ENCODE results near the gene ITM2C. TPM values are rescaled to one million over a fixed set of nuclear protein-coding genes. Genes with fewer than 3 reads are reported as not detected.

Gene ITM2C
- total and polyA plus RNA-seq, 2 of the 13 experiments (the other 11 are each of a cell fraction or from before 2014, with no cell fraction given): 70.5 to 270 TPM

- no peaks in the 10 kb centered on the region for H3K4me1 ChIP-seq (ENCODE audit: insufficient read depth, low read length)
- no peak overlapping the region for H3K4me3 ChIP-seq (replicated peaks in 1 of 3; ENCODE audit: insufficient read depth in 1 of 3, low read depth in 2 of 3, low read length in 3 of 3)
- no peak overlapping the region for H2AFZ ChIP-seq (ENCODE audit: low read length)
- peaks cover 12 to 30% of the 10 kb centered on the region in 2 experiments; a peak in 3 of 5 replicates for H3K36me3 ChIP-seq (replicated peaks in 1 of 2; ENCODE audit: control insufficient read depth in 1 of 2, insufficient read depth in 2 of 2, low read length in 2 of 2)
- TF ChIP-seq HMG20B (CRISPR knock-in tag; conservative IDR thresholded peaks at IDR 0.05): no peak
- peak; percentile 80 for TF ChIP-seq ATF7 (IDR thresholded peaks at IDR 0.05)
- no peak for TF ChIP-seq ATF7 (CRISPR knock-in tag; IDR thresholded peaks at IDR 0.05)
- TF ChIP-seq ZNF251 (CRISPR knock-in tag; IDR thresholded peaks at IDR 0.05): no peak
- H3K9me3 ChIP-seq (ENCODE audit: low read length): no peaks in the 10 kb centered on the region
- intact Hi-C loops (cut with micrococcal nuclease; ENCODE audit: unreplicated experiment): no loop called here
- 87% methylated on average over 11 of the region's 11 CpGs for WGBS (ENCODE audit: low lambda C conversion rate)
- H3K4me2 ChIP-seq (ENCODE audit: low read depth, low read length): no peak overlapping the region
- DNase-seq (ENCODE audit: low spot score): no peak
- no peaks in the 10 kb centered on the region for H3K27me3 ChIP-seq (ENCODE audit: control insufficient read depth in 1 of 2, insufficient read depth in 2 of 2, low read length in 2 of 2)
- H3K9ac ChIP-seq (ENCODE audit: insufficient read depth, low read depth, low read length): no peak overlapping the region
- ATAC-seq: no peak
- FAIRE-seq: no peak
- H3K27ac ChIP-seq (ENCODE audit: extremely low read length, insufficient read depth, low read length): no peak overlapping the region
- no peaks in the 10 kb centered on the region; the same call in 1 of the 2 replicates for H4K20me1 ChIP-seq (ENCODE audit: insufficient read depth, low read length)
- ChIA-PET CTCF (ENCODE audit: low intra/inter-chr PET ratio, low total read pairs) (no interaction called here), POLR2A (no interaction called here)
- in situ Hi-C loops (cut with HindIII; ENCODE audit: extremely low pct_ligation_motif_present, low pct_unique_long_range_greater_than_20kb): no loop called here
- BruUV-seq (replicated peaks): no TSS peak
- no peaks in the 10 kb centered on the region for H3K79me2 ChIP-seq (ENCODE audit: insufficient read depth, low read length)
Observed at GRCh38 chr2:230879271-230879882, 14.6 kb downstream of the ITM2C start.

GRCh38 chr2:230879891-230880290, 15.1 kb downstream of the ITM2C start:
- WGBS (ENCODE audit: low lambda C conversion rate): 92% methylated on average over 9 of the region's 9 CpGs
- TF ChIP-seq TBX3 (IDR thresholded peaks at IDR 0.05; ENCODE audit: borderline replicate concordance): no peak
- no peak for TF ChIP-seq CHD2 (IDR thresholded peaks at IDR 0.05; ENCODE audit: low read depth, low read length)
- no peak for TF ChIP-seq ZNF691 (CRISPR knock-in tag; IDR thresholded peaks at IDR 0.05; ENCODE audit: borderline replicate concordance, low read depth)
- no peak for TF ChIP-seq DMAP1 (CRISPR knock-in tag; IDR thresholded peaks at IDR 0.05)
- no peak for TF ChIP-seq ATF3 (CRISPR knock-in tag; IDR thresholded peaks at IDR 0.05)
- no peak for TF ChIP-seq DZIP1 (CRISPR knock-in tag; IDR thresholded peaks at IDR 0.05)
- TF ChIP-seq ZBTB44 (CRISPR knock-in tag; IDR thresholded peaks at IDR 0.05): no peak
- TF ChIP-seq ZNF747 (CRISPR knock-in tag; IDR thresholded peaks at IDR 0.05; ENCODE audit: borderline replicate concordance): no peak
- TF ChIP-seq REXO4 (CRISPR knock-in tag; IDR thresholded peaks at IDR 0.05; ENCODE audit: borderline replicate concordance): no peak

More at GRCh38 chr2:230879891-230880290, 15.1 kb downstream of the ITM2C start:
- Histone ChIP-seq H3K79me2 (ENCODE audit: insufficient read depth, low read length) (no peaks in the 10 kb centered on the region), H3K4me3 (replicated peaks in 1 of 3; ENCODE audit: insufficient read depth in 1 of 3, low read depth in 2 of 3, low read length in 3 of 3) (no peak overlapping the region), H3K36me3 (replicated peaks in 1 of 2; ENCODE audit: control insufficient read depth in 1 of 2, insufficient read depth in 2 of 2, low read length in 2 of 2) (peaks cover 12 to 28% of the 10 kb centered on the region in 2 experiments; a peak in 3 of 5 replicates), H3K4me2 (ENCODE audit: low read depth, low read length) (no peak overlapping the region), H4K20me1 (ENCODE audit: insufficient read depth, low read length) (no peaks in the 10 kb centered on the region; the same call in 1 of the 2 replicates), H3K27me3 (ENCODE audit: control insufficient read depth in 1 of 2, insufficient read depth in 2 of 2, low read length in 2 of 2) (no peaks in the 10 kb centered on the region), H3K9me3 (ENCODE audit: low read length) (no peaks in the 10 kb centered on the region), H2AFZ (ENCODE audit: low read length) (no peak overlapping the region), H3K27ac (ENCODE audit: extremely low read length, insufficient read depth, low read length) (no peak overlapping the region), H3K9ac (ENCODE audit: insufficient read depth, low read depth, low read length) (no peak overlapping the region), H3K4me1 (ENCODE audit: insufficient read depth, low read length) (no peaks in the 10 kb centered on the region)
- ATAC-seq (no peak), FAIRE-seq (no peak), DNase-seq (ENCODE audit: low spot score) (no peak)
- CTCF ChIA-PET (ENCODE audit: low intra/inter-chr PET ratio, low total read pairs): no interaction called here
- in situ Hi-C loops (cut with HindIII; ENCODE audit: extremely low pct_ligation_motif_present, low pct_unique_long_range_greater_than_20kb): no loop called here
- no TSS peak for BruUV-seq (replicated peaks)
- POLR2A ChIA-PET: no interaction called here
- intact Hi-C loops (cut with micrococcal nuclease; ENCODE audit: unreplicated experiment): no loop called here
